Putamen (tissue), 1 donor: Measurements from ENCODE around the gene LRBA.
A peak's percentile ranks its signal among the peaks of the same experiment; 100 is the strongest.

Source experiments
- DNase-seq: peaks from one replicate; pipeline ENCODE4 v3.0.0-alpha.2; 2016; ENCODE audit warnings: low spot score

Gene LRBA

GRCh38 chr4:150366487-150366999 is 648.5 kb downstream of the LRBA start:
- DNase-seq, result peak; percentile 4

DNA sequence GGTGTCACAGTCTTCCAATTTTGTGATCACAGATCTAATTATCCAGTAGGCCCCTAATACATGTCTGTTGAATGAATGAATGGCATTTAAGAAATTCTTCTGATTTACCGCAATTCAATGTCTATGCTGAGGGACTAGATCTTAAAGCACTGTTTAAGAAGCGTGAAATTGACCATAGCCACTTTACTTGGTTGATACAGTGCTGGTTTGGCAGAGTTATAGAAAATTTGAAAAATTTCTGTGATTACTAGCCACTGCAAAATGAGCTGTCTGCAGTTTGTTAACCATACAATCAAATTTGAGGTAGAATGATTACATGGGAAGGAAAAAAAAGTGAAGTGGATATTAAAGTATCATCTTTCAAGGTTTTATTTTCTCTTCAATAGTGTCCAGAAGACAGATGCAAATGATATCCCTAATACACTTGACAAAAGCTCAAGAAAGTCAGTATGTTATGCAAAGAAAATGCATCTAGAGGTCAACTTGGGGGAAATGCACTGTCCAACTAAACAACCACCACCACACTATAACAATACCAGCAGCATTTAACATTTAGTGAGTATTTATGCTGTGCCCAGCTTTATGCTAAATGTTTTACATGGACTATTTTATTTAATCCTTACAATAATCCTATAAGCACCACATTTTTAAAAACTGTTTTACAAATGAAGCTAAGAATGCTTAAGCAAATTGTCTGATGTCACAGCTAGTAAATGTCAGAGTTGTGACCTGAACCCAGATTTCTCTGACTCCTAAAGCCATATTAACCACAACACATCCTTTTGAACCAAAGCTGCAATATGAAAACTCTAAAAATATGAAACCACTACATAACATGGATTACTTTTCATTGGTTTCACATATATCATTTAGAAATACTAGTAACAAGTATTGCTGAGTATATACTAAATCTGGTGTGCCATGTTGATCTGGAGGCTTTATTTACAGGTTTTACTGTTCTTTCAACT is 651.1 kb downstream of the LRBA start:
- no peak for DNase-seq

DNA sequence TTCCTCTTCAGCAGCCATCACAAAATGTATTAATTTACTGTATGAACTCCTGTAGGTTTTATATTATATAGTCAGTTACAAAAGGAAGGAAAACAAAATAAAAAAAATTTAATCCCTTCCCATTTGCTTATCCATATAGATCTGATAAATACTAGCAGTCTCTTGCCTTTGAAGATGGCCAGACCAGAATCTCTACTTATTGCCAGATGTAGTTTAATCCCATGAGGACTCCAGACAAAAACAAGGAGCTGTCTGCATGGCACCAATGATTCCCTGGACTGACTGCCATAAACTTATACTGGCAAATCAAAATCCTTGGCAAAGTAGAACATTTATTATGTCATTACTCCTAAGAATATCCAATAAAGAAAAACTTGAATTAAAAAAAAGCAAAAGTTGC is 656.4 kb downstream of the LRBA start:
- no peak for DNase-seq

GRCh38 chr4:150357829-150358228 is 657.3 kb downstream of the LRBA start:
- no peak for DNase-seq

DNA sequence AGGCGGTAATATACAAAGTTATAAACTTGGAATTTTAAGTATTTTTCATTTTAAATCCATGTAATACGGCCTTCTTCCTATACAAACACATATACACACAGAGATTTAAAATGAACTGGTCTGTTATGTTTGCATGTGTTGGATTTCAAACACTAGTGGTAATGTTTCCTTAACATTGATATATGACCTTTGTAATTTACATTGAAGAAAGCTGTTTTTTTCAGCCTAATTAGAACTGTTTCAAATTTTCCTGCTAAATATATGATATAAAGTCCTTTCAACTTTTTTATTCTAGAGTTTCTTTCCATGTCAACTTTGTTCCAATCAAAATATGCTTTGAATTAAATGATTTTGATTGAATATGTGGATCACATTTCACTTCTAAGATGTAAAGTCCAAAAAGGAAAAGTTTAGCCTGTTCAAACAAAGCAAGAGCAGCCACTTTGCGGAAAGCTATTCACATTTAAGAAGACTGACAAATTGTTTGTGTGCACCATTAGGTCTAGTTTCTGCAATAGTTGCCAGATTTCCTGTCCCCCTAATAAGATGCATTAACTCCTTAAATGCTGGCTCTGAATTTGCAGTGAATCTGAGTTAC is 659.1 kb downstream of the LRBA start:
- no peak for DNase-seq

DNA sequence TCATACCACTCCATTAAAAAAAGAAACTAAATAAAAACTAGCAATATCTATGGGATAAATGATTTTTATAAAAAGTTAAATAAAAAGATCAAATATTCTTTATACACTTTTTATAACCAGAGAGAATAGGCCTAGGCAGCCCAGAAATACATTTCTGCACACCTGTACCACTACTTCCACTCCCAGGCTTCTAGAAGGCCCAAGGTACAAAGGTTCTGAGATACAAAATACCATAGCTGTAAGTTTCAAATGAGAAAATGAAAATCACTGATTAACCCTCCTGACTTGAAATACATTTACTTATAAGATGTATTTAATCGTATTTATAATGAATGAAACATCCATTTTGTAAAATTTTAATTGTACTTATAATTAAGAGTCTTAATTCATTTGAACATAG is 659.7 kb downstream of the LRBA start:
- DNase-seq, result no peak

- DNase-seq, result no peak
Measured at GRCh38 chr4:150354214-150354796, 660.8 kb downstream of the LRBA start.

DNA sequence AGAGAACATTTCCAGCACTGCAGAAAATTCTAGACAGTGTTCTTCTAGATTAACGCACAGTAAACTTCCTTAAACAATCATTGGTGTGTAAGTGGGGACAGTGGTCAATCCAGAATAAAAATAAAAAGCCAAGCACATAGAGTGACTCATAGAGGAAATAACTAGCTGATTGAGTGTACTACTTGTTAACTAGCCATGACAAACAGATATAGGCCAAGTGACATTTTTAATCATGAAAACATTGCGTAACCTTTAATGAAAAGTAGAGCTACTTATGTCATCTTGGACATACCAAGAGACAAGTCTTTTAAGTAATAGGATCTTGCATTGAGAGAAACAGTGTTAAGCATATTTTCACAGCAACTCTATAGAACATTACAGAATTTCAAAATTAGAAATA is 667.0 kb downstream of the LRBA start:
- no peak for DNase-seq

GRCh38 chr4:150345207-150345744 is 669.8 kb downstream of the LRBA start:
- DNase-seq, result no peak

- DNase-seq, result no peak
Measured at GRCh38 chr4:150343796-150344195, 671.3 kb downstream of the LRBA start.

- DNase-seq, result no peak
Measured at GRCh38 chr4:150342945-150343344, 672.1 kb downstream of the LRBA start.

GRCh38 chr4:150337734-150338133 is 677.4 kb downstream of the LRBA start:
- DNase-seq, result no peak

- no peak for DNase-seq
Measured at GRCh38 chr4:150336676-150337412, 678.2 kb downstream of the LRBA start.

DNA sequence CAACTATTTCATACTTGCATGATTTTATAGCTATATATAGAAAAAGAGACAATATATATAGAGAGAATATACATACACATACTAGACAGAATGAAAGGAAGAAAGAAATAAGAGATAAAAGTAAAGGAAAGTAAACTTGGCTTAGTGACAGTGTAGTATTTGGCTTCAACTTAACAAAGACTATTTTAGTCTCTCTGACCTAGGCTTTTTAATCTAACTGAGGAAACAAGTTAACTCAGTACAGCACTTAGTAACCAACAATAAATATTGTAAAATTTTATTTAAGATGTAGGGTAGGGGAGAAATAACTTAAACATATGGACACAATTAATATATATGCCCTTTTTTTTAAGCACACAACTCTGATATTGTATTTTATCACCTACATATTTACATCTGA is 682.1 kb downstream of the LRBA start:
- DNase-seq, result no peak

- no peak for DNase-seq
Measured at GRCh38 chr4:150332086-150332485, 683.0 kb downstream of the LRBA start.

DNA sequence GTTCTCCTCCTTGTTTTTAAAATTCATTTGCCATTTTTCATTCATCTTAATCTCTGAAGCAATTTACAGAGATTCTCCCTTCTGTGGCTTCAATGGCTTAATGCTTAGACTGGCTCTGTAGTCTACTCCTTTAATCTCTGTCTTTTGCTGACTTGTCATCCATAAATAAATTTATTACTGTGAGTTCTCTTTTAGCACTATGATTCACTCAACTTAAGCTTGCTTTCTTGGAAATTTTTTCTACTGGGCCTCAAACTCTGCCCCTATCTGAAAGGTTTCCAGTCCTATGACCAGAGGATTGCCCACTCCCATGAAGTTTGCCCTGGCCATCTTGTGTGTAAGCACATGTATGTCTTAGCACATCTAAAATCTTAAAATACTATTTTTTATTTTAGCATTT is 685.7 kb downstream of the LRBA start:
- no peak for DNase-seq

- DNase-seq, result no peak
Measured at GRCh38 chr4:150328496-150328895, 686.6 kb downstream of the LRBA start.

- no peak for DNase-seq
Measured at GRCh38 chr4:150327262-150327780, 687.8 kb downstream of the LRBA start.

DNA sequence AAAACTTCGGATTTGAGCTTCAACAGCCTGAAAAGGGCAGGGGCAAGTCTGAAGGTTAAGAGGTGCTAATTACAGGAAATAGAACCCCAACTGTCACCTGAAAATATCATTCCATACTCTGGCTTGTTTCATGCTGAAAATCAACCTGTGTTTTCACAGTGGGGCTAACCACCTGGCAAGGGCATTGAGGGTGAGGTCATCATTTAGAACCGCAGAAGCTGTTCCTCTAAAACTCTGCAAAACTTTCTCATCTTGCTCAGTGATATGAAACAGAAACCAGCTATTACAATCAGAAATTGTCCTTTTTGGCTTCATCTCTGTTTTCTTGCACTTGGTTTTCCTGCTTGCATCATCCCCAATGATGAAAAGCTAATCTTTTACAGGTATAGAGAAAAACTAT is 689.2 kb downstream of the LRBA start:
- no peak for DNase-seq

GRCh38 chr4:150323406-150324325 is 691.4 kb downstream of the LRBA start:
- no peak for DNase-seq

GRCh38 chr4:150322646-150323045 is 692.4 kb downstream of the LRBA start:
- no peak for DNase-seq
